ENCODE measurements around the gene XXYLT1.

DNA sequence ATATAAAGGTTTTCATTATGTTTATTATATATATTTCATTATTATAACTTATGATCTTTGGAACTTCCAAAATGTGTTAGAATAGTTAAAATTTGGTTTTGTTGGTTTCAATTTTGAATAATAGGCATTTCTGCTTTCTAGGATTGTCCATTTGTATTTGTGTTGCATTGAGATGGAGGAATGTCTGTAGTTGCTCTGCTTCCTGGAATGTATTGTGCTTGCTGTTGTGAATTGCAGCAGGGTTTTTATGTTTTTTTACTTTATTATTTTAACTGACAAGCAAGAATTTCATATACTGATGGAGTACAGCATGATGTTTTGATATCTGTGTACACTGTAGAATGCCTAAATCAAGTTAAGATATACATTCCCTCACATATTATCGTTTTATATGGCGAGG, 247.4 kb downstream of the XXYLT1 start:
- TF ChIP-seq, protein P1, sequence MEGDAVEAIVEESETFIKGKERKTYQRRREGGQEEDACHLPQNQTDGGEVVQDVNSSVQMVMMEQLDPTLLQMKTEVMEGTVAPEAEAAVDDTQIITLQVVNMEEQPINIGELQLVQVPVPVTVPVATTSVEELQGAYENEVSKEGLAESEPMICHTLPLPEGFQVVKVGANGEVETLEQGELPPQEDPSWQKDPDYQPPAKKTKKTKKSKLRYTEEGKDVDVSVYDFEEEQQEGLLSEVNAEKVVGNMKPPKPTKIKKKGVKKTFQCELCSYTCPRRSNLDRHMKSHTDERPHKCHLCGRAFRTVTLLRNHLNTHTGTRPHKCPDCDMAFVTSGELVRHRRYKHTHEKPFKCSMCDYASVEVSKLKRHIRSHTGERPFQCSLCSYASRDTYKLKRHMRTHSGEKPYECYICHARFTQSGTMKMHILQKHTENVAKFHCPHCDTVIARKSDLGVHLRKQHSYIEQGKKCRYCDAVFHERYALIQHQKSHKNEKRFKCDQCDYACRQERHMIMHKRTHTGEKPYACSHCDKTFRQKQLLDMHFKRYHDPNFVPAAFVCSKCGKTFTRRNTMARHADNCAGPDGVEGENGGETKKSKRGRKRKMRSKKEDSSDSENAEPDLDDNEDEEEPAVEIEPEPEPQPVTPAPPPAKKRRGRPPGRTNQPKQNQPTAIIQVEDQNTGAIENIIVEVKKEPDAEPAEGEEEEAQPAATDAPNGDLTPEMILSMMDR (IDR thresholded peaks at IDR 0.05 in 8 of 11, conservative IDR thresholded peaks at IDR 0.05 in 3 of 11), result no peak
- TF ChIP-seq POLR2AphosphoS5 (IDR thresholded peaks at IDR 0.05), result no peak
- no peak for TF ChIP-seq POLR2A (IDR thresholded peaks at IDR 0.05)

Measured in spleen (tissue), 7 donors.